HepG2 (cell line): ENCODE measurements around the gene KCNAB3. TPM values are rescaled to one million over a fixed set of nuclear protein-coding genes. Genes with fewer than 3 reads are reported as not detected.

Experiments used
- ARHGAP35 ChIP-seq: sonication (generic); formaldehyde crosslinking; IDR thresholded peaks from 2 replicates; pipeline ENCODE4 v1.9.0; 2022; ENCODE audit warnings: mild to moderate bottlenecking, inconsistent platforms, moderate library complexity, missing genetic modification reagents, borderline replicate concordance
- BCL6 ChIP-seq: IDR thresholded peaks from 2 replicates; pipeline ENCODE4 v1.6.1; 2016; ENCODE audit warnings: missing genetic modification reagents, missing compliant biosample characterization
- CENPT ChIP-seq: sonication (generic); formaldehyde crosslinking; IDR thresholded peaks from 2 replicates; pipeline ENCODE4 v1.8.0; 2022; ENCODE audit warnings: low read depth, mild to moderate bottlenecking, moderate library complexity, missing genetic modification reagents
- ETV5 ChIP-seq: IDR thresholded peaks from 2 replicates; pipeline ENCODE4 v1.6.1; 2018; ENCODE audit warnings: missing biosample characterization, missing genetic modification reagents, inconsistent platforms, borderline replicate concordance
- FOXK1 ChIP-seq: sonication (generic); formaldehyde crosslinking; IDR thresholded peaks from 2 replicates; pipeline ENCODE4 v1.4.0; 2020; ENCODE audit warnings: low read depth, missing genetic modification reagents, borderline replicate concordance
- HDAC1 ChIP-seq: sonication (generic); formaldehyde crosslinking; IDR thresholded peaks from 2 replicates; pipeline ENCODE4 v1.5.1; 2020; ENCODE audit warnings: mild to moderate bottlenecking, missing genetic modification reagents
- ZFP37 ChIP-seq: sonication (generic); formaldehyde crosslinking; IDR thresholded peaks from 2 replicates; pipeline ENCODE4 v1.4.0; 2020; ENCODE audit warnings: missing genetic modification reagents, borderline replicate concordance
- ZNF24 ChIP-seq: fragments of 450-650 bp; IDR thresholded peaks from 2 replicates; pipeline ENCODE4 v1.6.1; 2017; ENCODE audit warnings: antibody characterized with exemption, mild to moderate bottlenecking
- polyA plus RNA-seq, 8 experiments: library from polyadenylated mRNA; depleted of rRNA in 3 of 8; stranded (reverse) in 7 of 8; unstranded in 1 of 8; fragments of >200 nt; fragmentation: Illumina TruSeq in 4 of 8; extraction: Trizol in 4 of 8; gene quantifications; 2 replicates each; pipeline versions ENCODE4 v1.2.1 to v1.2.3, GENCODE V29; 2011 to 2016; ENCODE audit warnings: low read depth in 4 of 8, missing spikeins in 1 of 8, mixed read lengths in 1 of 8; ENCODE audit not compliant: insufficient read depth in 1 of 8
- total RNA-seq, 5 experiments: library from RNA; depleted of rRNA; stranded (reverse); fragments of >200 nt; fragmentation: Illumina TruSeq; extraction: Trizol; gene quantifications; 2 replicates each; pipeline ENCODE4 v1.2.3, GENCODE V29; 2016; ENCODE audit warnings: low read depth in 1 of 5
- TF ChIP-seq, protein P1 (sequence below): IDR thresholded peaks from 2 replicates; pipeline ENCODE4 v1.6.1; 2018; ENCODE audit warnings: missing genetic modification reagents, mild to moderate bottlenecking, missing compliant biosample characterization
- TF ChIP-seq, protein P2 (sequence below): sonication (generic); formaldehyde crosslinking; IDR thresholded peaks from 2 replicates; pipeline ENCODE4 v1.5.0; 2020; ENCODE audit warnings: mild to moderate bottlenecking, missing genetic modification reagents
- TF ChIP-seq, protein P3 (sequence below): sonication (generic); formaldehyde crosslinking; IDR thresholded peaks from 2 replicates; pipeline ENCODE4 v1.4.0; 2020; ENCODE audit warnings: missing genetic modification reagents, borderline replicate concordance
- TF ChIP-seq, protein P4 (sequence below): sonication (generic); formaldehyde crosslinking; IDR thresholded peaks from 2 replicates; pipeline ENCODE4 v1.4.0; 2020; ENCODE audit warnings: mild to moderate bottlenecking, missing genetic modification reagents

The KCNAB3 gene
- total and polyA plus RNA-seq, 2 of the 13 experiments (the other 11 are each of a cell fraction or from before 2014, with no cell fraction given) = 0.29 to 0.88 TPM

DNA sequence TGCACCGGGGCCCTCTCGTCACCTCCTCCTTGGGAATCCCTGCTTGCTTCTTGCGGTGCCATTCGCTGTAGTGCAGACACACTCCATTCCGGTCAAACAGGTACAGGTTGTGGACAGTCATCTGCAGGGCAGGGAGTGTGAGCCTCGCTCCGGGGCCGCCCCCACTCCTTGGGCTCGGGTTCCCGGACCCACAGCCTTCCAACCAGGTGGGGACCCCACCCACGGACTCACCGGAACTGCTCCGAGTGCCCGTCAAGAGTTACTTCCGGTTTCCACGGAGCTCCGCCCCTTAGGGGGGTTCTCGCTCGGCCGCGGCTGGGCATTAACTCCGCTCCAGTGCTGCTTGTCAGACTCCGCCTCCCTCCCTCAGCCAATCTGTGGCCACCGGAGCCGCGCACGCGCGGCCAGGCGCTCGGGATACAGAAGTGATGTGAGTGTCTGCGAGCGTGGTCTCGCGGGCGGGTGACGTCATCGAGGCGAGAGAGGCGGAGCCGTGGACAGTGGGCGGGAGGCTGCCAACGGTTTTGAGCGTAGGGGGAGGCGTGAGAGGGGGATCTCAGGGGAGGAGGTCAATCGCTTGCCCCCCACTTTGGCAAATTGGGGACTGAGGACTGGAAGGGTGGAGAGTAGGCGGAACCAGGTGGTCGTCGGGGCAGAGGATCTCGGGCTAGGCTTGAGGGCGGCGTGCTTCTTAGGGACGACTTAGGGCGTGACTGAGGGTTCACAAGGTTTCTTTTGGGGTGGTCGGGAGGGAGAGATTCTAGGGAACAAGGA lies 2.2 kb upstream of the KCNAB3 start, which contains the start of the genes CNTROB and TRAPPC1 (continued):
- TF ChIP-seq FOXK1 (CRISPR knock-in tag) (peak; percentile 60; the same call in 1 of the 2 replicates), BCL6 (CRISPR knock-in tag) (peak; percentile 5; the same call in 1 of the 2 replicates), ARHGAP35 (no peak), ZNF24 (no peak), CENPT (no peak), ETV5 (peak; percentile 61; the same call in 1 of the 2 replicates), HDAC1 (peak; percentile 79), ZFP37 (CRISPR knock-in tag) (no peak)
- TF ChIP-seq, protein P1, sequence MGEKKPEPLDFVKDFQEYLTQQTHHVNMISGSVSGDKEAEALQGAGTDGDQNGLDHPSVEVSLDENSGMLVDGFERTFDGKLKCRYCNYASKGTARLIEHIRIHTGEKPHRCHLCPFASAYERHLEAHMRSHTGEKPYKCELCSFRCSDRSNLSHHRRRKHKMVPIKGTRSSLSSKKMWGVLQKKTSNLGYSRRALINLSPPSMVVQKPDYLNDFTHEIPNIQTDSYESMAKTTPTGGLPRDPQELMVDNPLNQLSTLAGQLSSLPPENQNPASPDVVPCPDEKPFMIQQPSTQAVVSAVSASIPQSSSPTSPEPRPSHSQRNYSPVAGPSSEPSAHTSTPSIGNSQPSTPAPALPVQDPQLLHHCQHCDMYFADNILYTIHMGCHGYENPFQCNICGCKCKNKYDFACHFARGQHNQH (CRISPR knock-in tag) = no peak
- TF ChIP-seq, protein P2, sequence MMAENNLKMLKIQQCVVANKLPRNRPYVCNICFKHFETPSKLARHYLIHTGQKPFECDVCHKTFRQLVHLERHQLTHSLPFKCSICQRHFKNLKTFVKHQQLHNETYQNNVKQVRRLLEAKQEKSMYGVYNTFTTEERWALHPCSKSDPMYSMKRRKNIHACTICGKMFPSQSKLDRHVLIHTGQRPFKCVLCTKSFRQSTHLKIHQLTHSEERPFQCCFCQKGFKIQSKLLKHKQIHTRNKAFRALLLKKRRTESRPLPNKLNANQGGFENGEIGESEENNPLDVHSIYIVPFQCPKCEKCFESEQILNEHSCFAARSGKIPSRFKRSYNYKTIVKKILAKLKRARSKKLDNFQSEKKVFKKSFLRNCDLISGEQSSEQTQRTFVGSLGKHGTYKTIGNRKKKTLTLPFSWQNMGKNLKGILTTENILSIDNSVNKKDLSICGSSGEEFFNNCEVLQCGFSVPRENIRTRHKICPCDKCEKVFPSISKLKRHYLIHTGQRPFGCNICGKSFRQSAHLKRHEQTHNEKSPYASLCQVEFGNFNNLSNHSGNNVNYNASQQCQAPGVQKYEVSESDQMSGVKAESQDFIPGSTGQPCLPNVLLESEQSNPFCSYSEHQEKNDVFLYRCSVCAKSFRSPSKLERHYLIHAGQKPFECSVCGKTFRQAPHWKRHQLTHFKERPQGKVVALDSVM (CRISPR knock-in tag) = no peak
- TF ChIP-seq, protein P3, sequence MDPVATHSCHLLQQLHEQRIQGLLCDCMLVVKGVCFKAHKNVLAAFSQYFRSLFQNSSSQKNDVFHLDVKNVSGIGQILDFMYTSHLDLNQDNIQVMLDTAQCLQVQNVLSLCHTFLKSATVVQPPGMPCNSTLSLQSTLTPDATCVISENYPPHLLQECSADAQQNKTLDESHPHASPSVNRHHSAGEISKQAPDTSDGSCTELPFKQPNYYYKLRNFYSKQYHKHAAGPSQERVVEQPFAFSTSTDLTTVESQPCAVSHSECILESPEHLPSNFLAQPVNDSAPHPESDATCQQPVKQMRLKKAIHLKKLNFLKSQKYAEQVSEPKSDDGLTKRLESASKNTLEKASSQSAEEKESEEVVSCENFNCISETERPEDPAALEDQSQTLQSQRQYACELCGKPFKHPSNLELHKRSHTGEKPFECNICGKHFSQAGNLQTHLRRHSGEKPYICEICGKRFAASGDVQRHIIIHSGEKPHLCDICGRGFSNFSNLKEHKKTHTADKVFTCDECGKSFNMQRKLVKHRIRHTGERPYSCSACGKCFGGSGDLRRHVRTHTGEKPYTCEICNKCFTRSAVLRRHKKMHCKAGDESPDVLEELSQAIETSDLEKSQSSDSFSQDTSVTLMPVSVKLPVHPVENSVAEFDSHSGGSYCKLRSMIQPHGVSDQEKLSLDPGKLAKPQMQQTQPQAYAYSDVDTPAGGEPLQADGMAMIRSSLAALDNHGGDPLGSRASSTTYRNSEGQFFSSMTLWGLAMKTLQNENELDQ = no peak
- TF ChIP-seq, protein P4, sequence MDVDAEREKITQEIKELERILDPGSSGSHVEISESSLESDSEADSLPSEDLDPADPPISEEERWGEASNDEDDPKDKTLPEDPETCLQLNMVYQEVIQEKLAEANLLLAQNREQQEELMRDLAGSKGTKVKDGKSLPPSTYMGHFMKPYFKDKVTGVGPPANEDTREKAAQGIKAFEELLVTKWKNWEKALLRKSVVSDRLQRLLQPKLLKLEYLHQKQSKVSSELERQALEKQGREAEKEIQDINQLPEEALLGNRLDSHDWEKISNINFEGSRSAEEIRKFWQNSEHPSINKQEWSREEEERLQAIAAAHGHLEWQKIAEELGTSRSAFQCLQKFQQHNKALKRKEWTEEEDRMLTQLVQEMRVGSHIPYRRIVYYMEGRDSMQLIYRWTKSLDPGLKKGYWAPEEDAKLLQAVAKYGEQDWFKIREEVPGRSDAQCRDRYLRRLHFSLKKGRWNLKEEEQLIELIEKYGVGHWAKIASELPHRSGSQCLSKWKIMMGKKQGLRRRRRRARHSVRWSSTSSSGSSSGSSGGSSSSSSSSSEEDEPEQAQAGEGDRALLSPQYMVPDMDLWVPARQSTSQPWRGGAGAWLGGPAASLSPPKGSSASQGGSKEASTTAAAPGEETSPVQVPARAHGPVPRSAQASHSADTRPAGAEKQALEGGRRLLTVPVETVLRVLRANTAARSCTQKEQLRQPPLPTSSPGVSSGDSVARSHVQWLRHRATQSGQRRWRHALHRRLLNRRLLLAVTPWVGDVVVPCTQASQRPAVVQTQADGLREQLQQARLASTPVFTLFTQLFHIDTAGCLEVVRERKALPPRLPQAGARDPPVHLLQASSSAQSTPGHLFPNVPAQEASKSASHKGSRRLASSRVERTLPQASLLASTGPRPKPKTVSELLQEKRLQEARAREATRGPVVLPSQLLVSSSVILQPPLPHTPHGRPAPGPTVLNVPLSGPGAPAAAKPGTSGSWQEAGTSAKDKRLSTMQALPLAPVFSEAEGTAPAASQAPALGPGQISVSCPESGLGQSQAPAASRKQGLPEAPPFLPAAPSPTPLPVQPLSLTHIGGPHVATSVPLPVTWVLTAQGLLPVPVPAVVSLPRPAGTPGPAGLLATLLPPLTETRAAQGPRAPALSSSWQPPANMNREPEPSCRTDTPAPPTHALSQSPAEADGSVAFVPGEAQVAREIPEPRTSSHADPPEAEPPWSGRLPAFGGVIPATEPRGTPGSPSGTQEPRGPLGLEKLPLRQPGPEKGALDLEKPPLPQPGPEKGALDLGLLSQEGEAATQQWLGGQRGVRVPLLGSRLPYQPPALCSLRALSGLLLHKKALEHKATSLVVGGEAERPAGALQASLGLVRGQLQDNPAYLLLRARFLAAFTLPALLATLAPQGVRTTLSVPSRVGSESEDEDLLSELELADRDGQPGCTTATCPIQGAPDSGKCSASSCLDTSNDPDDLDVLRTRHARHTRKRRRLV (CRISPR knock-in tag) = no peak
